OCI-M2 (cell line): ENCODE data around the gene PEAK1.
"Not testable (repeated sequence)": the region's sequence is repeated elsewhere in the genome, so short reads cannot be mapped to it uniquely, and the experiment has no call there.

ENCODE experiments used
- DNase-seq: peaks from one replicate; lab custom pipeline; 2025; ENCODE audit not compliant: unreplicated experiment; lab: John Stamatoyannopoulos, UW

PEAK1 gene

DNA sequence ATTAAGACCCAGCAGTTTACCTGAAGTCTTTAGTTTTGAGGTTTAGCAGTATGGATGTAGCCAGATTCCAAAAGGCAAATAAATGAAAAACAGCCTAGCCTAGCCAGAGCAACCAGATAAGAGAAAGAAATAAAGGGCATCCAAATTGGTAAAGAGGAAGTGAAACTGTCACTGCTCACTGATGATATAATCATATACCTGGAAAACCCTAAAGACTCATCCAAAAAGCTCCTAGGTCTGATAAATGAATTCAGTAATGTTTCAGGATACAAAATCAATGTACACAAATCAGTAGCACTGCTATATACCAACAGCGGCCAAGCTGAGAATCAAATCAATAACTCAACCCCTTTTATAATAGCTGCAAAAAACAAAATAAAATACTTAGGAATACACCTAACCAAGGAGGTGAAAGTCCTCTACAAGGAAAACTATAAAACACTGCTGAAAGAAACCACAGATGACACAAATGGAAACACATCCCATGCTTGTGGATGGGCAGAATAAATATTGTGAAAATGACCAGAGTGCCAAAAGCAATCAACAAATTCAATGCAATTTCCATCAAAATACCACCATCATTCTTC lies 13.6 kb downstream of the PEAK1 start:
- not testable (repeated sequence) for DNase-seq

DNA sequence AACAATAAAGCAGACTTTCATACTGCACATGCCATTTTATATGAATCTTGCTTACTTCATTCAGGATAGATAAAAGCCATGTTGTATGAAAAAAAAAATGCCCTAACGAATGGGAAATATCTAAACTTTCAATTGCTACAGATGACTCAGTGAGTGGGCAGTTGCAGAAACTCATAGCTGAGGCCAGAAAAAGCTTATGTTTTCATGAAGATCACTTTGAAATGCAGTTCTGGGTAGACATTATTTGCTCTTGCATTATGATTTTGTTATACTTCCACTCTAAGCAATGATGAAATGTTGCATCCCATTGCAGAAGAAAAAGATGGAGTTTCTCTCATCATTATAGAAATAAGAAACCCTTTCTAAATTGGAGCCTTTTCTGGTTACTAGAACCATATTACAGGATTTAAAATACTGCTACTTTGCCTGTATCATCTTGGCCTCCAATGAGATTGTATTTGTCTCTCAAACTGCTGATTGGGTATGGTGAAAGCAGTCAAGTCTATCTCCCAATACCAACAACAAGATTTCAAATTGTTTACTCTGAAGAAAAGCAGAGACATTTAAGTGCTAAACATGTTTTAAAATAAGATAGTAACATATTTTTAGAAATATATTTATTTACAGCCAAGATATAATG lies 17.0 kb downstream of the PEAK1 start:
- DNase-seq: no peak

- DNase-seq: no peak
These were observed 19.6 kb downstream of the PEAK1 start for GRCh38 chr15:77400258-77400657.

GRCh38 chr15:77398927-77399326 lies 21.0 kb downstream of the PEAK1 start:
- DNase-seq: no peak

DNA sequence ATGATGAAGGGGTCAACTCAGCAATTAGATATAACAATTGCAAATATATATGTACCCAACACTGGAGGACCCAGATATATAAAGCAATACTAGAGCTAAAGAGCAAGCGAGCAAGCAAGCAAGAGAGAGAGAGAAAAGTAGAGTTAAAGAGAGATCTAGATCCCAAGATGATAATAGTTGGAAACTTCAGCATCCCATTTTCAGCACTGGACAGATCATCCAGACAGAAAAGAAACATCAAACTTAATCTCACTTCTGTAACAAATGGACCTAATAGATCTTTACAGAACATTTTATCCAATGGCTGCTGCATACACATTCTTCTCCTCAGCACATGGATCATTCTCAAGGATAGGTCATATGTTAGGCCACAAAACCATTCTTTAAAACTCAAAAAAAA lies 23.2 kb downstream of the PEAK1 start:
- no peak for DNase-seq

- no peak for DNase-seq
These were observed 24.7 kb downstream of the PEAK1 start for GRCh38 chr15:77395013-77395774.

- no peak for DNase-seq
These were observed 26.4 kb downstream of the PEAK1 start for GRCh38 chr15:77393471-77393840.

- no peak for DNase-seq
These were observed 27.0 kb downstream of the PEAK1 start for GRCh38 chr15:77392762-77393470.

DNA sequence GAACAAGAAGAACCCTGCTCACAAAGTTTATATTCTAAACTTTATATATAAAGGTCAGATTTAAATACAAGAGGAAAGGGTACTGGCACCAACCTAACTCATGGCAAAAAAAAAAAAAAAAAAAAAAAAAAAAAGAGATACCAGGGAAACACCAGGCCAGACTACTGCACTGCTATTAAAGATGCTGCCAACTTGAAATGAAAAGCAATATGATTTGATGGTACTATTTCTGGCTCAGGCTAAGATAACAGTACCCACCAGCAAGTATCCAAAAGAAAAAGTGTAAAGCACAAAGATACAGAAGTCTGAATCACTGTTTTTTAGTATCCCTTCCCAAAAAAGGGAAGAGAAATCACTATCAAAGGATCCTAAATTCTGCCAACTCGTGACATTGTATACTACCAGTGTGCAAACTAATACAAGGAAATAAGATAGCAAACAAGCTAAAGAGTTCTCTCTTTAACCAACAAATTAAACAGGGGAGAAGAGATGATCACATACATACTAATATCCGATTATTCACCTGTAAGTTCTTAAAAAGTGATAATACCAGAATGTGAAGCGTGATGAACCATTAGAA lies 28.4 kb downstream of the PEAK1 start:
- DNase-seq: no peak

DNA sequence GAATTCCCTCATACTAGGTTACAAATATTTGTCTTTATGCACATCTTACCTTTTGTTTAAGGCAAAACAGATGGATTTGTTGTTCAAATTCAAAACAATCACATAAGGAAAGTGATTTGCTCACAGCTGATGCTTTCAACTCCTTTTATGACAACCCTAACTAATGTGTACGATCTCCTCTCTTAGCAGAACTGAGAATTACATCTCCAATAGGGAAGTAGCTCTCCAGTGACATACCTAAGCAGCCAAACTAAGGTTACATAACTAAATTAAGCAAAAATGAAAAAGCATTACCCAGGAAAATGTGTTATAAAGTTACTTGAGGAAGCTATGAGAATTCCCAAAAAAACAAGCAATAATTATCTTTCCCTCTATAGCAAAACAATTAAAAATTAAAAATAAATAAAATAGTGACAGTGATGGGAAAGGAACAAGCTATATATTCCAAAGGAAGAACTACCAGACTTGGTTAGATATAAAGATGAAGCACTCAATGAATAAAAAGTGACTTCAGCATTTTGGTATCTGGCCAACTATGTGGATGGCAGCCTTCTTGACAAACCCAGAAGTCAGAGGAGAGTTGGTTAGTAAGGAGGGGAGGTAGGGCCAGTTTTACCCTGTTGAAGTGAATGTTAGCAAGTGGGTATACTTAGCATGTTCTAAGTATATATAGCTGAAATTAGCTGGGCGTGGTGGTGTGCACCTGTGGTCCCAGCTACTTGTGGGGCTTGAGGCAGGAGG lies 32.4 kb downstream of the PEAK1 start:
- no peak for DNase-seq

GRCh38 chr15:77386626-77387025 lies 33.3 kb downstream of the PEAK1 start:
- no peak for DNase-seq

GRCh38 chr15:77384589-77385359 lies 35.1 kb downstream of the PEAK1 start:
- no peak for DNase-seq

GRCh38 chr15:77384086-77384485 lies 35.8 kb downstream of the PEAK1 start:
- DNase-seq: no peak

- DNase-seq: no peak
These were observed 39.9 kb downstream of the PEAK1 start for GRCh38 chr15:77380033-77380432.

DNA sequence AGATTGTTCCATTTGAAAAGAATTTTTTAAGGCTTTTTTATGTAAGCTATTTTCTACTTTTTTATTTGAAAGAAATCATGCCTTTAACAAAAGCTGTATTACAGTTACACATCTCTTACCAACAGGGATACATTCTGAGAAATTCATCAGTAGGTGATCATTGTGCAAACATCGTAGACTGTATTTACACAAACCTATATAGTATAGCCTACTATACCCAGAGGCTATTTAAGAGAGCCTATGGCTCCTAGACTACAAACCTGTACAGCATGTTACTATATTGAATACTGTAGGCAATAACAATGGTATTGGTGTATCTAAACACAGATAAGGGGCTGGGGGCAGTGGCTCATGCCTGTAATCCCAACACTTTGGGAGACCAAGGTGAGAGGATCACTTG lies 43.1 kb downstream of the PEAK1 start:
- no peak for DNase-seq

DNA sequence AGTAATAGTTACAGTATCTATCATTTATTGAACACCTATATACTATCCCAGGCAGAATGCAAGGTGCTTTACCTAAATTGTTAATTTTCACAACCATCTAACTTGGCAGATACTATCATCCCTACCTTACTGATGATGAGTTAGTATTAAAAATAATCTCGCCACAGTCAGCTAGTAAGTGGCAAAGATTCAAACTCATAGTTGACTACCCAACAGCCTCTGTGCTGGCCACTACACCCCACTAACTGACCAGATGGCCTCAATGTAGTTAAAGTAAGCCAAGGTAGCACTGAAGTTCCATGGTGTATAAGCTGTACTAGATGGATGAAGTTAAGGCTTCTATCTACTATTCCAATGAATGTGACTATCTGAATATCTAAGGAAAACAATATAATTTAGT lies 44.8 kb downstream of the PEAK1 start:
- no peak for DNase-seq

DNA sequence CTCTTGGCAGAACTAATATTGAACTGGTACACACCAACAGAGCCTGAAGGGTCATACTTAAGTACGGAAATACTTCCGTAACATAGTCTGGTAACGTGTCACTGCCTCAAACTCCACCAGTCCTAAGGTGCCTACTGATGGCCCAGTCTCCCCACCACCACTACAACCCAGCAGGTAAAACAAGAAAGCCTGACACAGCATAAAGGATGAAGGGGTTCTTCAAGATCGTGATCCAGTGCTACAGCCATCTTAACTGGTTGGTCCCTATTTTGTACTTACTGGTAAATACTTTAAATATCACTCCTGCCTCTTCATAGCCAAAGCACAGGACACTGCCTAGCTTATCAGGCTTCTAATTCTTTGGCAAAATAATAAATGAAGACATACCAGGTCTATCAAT lies 46.5 kb downstream of the PEAK1 start:
- DNase-seq: no peak

DNA sequence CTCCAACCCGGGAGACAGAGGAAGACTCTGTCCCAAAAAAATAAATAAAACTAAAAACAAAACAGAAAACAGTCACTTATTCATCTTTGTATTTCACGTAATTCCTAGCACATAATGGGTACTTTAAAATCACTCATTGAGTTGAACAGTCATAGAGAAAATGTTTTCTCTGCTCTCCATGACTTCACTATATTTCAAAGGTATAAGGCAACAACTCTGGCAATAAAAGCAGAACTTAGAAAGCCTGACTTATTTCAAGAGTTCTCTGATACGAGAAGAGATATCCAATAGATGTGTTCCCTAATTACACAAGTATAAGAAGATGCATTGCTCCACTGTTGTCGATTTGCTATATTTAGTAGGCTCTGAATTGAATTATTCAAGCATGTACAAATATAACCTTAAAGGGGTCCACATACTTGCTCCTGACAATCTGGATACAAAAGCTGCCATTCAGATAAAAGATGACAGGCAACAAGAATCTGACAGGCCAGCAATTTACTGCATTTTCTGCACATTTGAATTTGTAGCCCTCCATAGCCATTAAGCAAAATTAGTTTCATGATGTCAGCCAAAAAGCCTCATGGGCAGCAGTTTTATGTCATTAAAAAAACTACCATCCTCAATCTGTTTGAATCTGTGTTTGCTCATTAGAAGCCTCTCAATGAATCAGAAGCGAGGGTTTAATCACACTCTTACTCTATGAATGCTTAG lies 47.9 kb downstream of the PEAK1 start:
- no peak for DNase-seq

DNA sequence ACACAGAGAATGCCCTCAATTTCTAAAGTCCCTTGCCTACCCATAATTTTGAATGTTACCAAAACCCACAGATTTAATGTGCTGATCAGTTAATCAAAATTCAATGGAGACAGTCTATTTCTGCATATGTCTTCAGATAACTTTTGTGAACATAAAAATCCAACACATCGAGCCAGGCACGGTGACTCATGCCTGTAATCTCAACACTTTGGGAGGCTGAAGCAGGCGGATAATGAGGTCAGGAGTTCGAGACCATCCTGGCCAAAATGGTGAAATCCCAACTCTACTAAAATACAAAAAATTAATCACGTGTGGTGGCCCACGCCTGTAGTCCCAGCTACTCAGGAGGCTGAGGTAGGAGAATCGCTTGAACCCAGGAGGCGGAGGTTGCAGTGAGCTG lies 49.3 kb downstream of the PEAK1 start:
- no peak for DNase-seq
